Mononuclear cell (primary cell): ENCODE data around the gene SKOR1. TPM values are rescaled to one million over a fixed set of nuclear protein-coding genes. Genes with fewer than 3 reads are reported as not detected.

ENCODE experiments used
- H3K27me3 ChIP-seq: 2 replicates; pipeline ENCODE4 v1.6.0; 2011; ENCODE audit warnings: low read length, control low read depth; ENCODE audit not compliant: insufficient read depth
- H3K4me1 ChIP-seq: 2 replicates; pipeline ENCODE4 v1.5.1; 2011; ENCODE audit warnings: mild to moderate bottlenecking, low read length, control low read depth; ENCODE audit not compliant: insufficient read depth
- H3K4me3 ChIP-seq: 2 replicates; pipeline ENCODE4 v1.5.1; 2011; ENCODE audit warnings: mild to moderate bottlenecking, low read length, moderate library complexity
- H3K9me3 ChIP-seq: 2 replicates; pipeline ENCODE4 v1.5.1; 2011; ENCODE audit warnings: low read depth, mild to moderate bottlenecking, control low read depth, low read length
- total RNA-seq: library from RNA; depleted of rRNA; stranded (reverse); fragments of >200 nt; gene quantifications from one replicate; pipeline ENCODE4 v1.2.3, GENCODE V29; 2012

Gene SKOR1, protein sequence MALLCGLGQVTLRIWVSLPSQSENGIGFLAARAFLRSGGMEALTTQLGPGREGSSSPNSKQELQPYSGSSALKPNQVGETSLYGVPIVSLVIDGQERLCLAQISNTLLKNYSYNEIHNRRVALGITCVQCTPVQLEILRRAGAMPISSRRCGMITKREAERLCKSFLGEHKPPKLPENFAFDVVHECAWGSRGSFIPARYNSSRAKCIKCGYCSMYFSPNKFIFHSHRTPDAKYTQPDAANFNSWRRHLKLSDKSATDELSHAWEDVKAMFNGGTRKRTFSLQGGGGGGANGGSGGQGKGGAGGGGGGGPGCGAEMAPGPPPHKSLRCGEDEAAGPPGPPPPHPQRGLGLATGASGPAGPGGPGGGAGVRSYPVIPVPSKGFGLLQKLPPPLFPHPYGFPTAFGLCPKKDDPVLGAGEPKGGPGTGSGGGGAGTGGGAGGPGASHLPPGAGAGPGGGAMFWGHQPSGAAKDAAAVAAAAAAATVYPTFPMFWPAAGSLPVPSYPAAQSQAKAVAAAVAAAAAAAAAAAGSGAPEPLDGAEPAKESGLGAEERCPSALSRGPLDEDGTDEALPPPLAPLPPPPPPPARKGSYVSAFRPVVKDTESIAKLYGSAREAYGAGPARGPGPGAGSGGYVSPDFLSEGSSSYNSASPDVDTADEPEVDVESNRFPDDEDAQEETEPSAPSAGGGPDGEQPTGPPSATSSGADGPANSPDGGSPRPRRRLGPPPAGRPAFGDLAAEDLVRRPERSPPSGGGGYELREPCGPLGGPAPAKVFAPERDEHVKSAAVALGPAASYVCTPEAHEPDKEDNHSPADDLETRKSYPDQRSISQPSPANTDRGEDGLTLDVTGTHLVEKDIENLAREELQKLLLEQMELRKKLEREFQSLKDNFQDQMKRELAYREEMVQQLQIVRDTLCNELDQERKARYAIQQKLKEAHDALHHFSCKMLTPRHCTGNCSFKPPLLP
- 1.9 TPM for total RNA-seq

DNA sequence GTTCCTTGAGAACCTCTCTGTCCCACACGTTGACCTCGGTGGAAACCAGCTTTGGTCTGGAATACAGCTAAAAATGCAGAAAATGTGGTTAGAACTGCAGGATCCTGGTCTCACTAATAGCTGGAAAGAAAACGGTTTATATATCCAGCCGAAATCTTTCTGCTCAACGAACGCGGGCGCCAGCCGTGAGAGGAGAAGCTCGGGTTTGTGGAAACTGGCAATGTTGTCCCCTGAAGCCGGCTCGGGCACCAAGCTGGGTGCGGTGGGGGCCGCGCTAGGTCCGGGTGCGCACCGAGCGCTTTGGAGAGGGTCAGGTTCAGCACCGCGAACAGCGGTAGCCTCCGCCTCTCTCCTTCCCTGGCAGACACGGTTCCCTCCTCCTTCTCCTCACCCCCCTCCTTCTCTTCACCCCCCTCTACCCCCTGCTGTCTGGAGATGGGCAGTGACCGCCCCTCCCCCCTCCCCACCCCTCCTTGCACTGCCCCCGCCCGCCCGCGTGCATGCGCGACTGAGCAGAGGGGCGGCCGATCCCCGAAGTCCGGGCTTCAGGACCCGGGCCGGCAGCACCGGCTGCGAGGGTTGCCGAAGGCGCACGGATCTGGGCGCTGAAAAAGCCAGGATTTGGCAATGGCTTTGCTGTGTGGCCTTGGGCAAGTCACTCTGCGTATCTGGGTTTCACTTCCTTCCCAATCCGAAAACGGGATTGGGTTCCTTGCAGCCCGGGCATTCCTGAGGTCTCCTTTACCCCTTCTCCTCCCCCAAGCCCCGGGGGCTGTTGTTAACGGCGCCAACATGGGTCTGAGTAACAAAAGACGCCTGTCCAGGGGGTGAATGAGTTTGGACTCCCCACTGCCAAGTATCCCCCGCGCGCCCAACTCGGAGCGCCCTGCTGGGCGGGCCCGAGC, at the start of gene SKOR1:
SKOR1 (plus strand) TSS at position 534 of the 905 bp plus-strand sequence; CDS start at position 628, 94 bp downstream.
- Histone ChIP-seq H3K4me1 (peaks cover 71% of the 10 kb centered on the region), H3K27me3 (peaks cover 83% of the 10 kb centered on the region), H3K9me3 (no peaks in the 10 kb centered on the region), H3K4me3 (no peak within 1 kb of the TSS)

DNA sequence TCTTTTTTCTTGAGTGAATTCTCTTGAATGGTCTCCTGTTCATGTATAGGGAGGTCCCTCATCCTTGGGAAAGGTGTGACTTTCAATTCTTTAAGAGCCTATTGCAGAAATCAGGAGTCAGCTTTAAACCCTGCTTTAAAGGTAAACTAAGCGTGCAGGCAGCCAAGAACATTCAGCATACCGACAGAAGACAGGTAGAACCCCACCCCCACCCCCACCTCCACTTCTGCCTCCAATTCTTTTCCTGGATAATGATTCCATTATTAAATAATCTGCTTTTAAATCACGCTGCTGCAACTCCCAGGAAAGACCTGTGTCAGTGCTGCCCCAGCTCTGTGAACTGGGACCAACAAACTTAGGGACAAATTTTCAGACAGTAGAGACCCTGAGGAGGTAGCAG, 49.3 kb upstream of the SKOR1 start:
- H3K27me3 ChIP-seq, result no peaks in the 10 kb centered on the region
- H3K4me1 ChIP-seq, result peaks cover 12% of the 10 kb centered on the region
- no peak overlapping the region for H3K4me3 ChIP-seq
- no peaks in the 10 kb centered on the region for H3K9me3 ChIP-seq

DNA sequence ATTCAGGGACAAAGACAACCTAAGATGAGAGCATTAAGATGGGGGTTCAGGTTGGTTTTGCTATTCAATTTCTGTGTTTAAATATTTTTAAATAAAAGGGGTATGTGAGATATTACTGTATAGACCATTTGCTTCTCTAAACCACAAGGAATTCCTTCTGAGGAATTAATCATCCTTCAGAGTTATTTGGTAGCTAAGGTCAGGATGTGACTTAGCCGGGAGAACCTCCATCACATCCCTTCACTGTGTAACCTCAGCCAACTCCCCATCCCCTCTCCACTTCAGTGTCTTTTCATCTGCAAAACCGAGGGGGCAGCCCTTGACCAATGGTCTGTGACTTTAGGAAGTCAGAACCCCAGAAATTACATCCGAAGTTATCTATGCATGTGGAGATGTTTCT, 48.7 kb upstream of the SKOR1 start:
- H3K4me3 ChIP-seq, result no peak overlapping the region
- no peaks in the 10 kb centered on the region for H3K9me3 ChIP-seq
- peaks cover 12% of the 10 kb centered on the region for H3K4me1 ChIP-seq
- no peaks in the 10 kb centered on the region for H3K27me3 ChIP-seq

DNA sequence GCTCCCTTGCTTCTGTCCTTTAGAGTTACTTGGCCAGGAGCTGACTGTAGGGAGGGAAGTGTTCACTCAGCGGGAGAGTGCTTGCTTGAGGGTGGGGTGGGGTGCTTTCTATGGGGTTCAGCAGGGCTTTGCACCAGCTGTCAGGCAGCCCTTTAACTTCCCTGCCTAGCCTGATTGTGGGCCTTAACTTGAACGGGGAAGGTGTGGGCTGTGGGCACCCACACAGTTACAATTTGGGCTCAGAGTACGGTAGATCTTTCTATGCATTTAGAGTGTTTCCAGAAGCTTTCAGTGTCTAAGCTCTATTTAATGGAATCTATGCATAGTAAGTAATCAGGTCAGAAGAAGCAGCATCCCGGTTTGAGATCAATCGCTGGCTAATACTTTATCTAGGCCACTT, 48.2 kb upstream of the SKOR1 start:
- Histone ChIP-seq H3K4me1 (peaks cover 12% of the 10 kb centered on the region), H3K4me3 (no peak overlapping the region), H3K9me3 (no peaks in the 10 kb centered on the region), H3K27me3 (no peaks in the 10 kb centered on the region)

DNA sequence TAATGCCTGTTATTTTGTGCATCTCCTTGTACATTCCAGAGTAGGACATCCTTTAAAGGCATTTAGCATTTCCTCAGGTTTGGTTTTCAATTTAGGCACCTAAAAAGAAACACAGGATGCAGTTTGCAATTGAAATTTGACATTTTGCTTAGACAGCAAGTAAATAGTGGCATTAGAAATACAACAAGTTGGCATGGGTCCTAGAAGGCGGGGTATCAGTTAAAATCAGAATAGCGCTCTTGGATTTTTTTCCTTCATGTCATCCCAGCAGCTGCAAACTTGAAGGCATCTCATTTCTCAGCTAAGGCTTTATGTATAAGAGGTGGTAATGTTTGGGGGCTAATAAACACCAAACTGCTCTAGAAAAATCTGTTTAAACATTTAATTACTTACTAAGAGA, 47.5 kb upstream of the SKOR1 start:
- H3K4me1 ChIP-seq, result peaks cover 17% of the 10 kb centered on the region
- no peaks in the 10 kb centered on the region for H3K27me3 ChIP-seq
- no peaks in the 10 kb centered on the region for H3K9me3 ChIP-seq
- no peak overlapping the region for H3K4me3 ChIP-seq

DNA sequence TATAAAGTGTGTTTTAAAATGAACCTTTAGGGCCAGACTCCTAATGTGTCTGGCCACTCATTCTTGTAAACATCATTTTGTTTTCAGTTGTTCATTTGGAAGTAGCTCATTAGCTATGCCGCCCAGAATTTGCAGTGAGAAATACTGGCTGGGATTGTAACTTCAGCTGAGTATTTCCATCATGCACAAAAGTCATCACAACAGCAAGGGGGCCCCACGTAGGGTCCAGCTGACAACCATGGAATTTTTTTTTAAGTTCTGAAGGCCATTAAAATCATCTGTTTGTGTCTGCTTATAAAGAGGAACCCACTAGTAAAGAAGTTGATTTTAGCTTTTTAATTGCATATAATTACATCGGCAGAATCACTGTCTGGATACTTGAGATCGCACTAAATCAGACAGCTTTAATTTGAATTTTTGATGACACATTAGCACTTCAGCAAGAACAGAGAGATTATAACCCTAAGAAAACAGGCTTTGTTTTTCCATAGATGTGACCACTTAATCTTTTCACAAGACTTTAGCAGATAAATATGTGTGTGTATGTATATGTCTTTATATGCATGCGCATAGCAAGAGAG, 46.3 kb upstream of the SKOR1 start:
- Histone ChIP-seq H3K27me3 (no peaks in the 10 kb centered on the region), H3K9me3 (no peaks in the 10 kb centered on the region), H3K4me3 (no peak overlapping the region), H3K4me1 (peaks cover 27% of the 10 kb centered on the region)

DNA sequence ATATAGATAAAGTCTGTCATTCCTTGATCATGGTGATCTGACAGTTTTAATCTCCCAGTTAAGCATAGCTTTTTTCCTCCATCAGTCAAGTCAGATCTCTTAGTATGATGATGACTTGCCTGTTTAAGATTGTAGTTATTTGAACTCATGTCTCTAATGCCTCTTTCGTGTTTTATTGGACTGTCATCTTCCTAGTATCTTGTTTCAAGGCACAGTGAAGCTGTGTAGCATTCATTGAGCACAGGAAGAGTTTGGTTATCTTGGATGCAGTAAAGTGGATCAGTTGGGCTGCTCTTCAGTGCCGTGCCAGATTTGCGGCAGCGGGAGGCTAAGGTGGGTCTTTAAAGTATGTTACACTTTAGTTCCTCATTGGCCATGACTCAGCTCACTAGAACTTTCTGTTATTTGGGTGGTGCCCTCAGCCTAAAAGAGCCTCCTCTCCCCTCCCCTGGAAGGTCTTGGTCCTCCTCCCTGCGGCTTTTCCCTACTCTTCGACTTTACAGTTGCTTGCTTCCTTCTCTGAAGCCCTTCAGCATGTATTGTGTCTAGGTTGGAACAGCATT, 45.7 kb upstream of the SKOR1 start:
- H3K4me3 ChIP-seq, result no peak overlapping the region
- no peaks in the 10 kb centered on the region for H3K27me3 ChIP-seq
- no peaks in the 10 kb centered on the region for H3K9me3 ChIP-seq
- peaks cover 32% of the 10 kb centered on the region for H3K4me1 ChIP-seq

DNA sequence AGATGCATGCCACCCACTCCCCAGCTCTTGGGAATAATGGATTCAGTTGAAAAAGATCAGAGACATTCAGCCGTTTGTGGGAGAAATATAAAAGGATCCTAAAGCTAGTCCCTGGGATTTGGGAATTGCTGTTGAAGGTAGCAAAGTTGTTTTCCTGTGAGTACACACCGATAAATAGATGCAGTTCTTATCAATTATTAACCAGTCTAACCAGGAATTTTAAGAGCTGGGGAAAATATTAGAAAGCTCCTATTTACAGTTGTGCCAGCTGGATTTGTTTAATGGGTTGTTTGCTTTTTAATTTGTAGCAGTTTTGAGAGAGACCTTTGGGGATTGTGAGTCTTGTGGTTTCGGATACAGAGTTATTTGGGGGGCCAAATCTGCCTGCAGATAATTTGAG, 44.2 kb upstream of the SKOR1 start:
- Histone ChIP-seq H3K4me3 (no peak overlapping the region), H3K4me1 (peaks cover 44% of the 10 kb centered on the region), H3K27me3 (no peaks in the 10 kb centered on the region), H3K9me3 (no peaks in the 10 kb centered on the region)

DNA sequence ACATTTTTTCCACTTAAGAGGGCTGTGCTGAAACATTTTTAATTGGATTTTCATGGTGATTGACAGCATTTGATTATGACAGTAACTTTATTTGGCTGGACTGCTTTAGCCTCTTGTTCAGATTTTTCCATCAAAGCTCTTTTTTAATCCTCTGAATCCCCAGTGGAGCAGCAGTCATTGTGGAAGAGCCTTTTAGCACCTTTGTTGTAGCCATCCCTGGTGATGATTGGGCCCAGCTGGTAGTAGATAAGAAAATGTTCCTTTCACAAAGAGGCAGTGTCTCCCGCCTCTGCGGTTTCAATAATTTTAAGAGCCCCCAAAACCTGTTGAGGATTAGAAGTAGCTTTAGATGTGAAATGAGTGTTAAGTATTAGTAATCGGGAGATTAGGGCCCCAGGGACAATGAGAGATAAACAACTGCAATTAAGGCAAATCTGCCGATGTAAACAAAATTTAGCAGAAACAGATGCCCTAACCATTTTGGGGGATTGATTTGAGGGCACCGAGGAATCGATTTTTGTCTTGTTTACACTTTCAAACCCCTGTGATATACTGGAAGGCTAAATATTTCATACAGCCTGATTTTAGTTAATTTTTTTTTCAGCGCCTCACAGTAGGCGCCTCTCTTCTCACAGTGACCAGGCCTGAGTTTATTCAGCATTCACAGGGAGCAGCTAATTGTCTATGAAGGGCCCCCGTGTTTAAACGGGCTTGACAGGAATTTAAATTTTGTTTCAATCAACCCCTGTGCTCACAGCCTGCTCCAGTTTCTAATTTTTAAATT, 43.2 kb upstream of the SKOR1 start:
- Histone ChIP-seq H3K4me1 (peaks cover 44% of the 10 kb centered on the region), H3K9me3 (no peaks in the 10 kb centered on the region), H3K4me3 (no peak overlapping the region), H3K27me3 (no peaks in the 10 kb centered on the region)

DNA sequence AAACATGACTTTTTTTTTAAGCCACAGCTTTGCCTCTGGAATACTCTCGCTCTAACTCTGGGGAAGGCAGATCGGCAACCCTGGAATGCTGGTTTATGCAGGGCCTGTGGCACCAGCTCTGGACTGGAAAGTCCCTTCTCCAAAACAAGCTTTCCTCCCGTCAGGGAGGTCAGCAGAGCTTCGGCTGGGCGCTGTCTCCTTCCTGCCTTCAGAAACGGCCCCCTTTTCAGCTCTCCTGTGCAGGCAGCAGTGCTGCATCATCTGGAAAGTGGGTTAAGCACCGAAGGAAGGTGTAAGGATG, 42.7 kb upstream of the SKOR1 start:
- Histone ChIP-seq H3K4me1 (peaks cover 44% of the 10 kb centered on the region), H3K4me3 (no peak overlapping the region), H3K27me3 (no peaks in the 10 kb centered on the region), H3K9me3 (no peaks in the 10 kb centered on the region)

DNA sequence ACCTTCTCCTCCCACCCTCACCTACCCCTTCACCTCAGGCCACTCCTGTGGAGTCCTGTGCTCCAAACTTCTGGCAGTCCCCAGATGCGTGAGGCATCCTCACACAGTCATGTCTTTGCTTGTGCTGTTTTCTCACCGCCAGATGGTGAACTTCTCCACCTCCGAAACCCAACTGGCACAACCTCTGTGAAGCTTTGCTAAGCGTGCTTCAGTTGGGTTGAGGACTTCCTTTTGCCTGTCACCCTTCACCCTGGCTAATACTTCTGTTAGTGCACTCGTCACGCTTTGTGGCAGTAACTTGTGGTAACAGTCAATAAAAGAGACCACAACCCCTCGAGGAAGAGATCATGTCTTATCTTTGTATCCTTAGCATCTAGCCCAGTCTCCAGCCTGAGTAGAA, 42.0 kb upstream of the SKOR1 start:
- H3K9me3 ChIP-seq, result no peaks in the 10 kb centered on the region
- no peaks in the 10 kb centered on the region for H3K27me3 ChIP-seq
- H3K4me3 ChIP-seq, result no peak overlapping the region
- peaks cover 44% of the 10 kb centered on the region for H3K4me1 ChIP-seq

DNA sequence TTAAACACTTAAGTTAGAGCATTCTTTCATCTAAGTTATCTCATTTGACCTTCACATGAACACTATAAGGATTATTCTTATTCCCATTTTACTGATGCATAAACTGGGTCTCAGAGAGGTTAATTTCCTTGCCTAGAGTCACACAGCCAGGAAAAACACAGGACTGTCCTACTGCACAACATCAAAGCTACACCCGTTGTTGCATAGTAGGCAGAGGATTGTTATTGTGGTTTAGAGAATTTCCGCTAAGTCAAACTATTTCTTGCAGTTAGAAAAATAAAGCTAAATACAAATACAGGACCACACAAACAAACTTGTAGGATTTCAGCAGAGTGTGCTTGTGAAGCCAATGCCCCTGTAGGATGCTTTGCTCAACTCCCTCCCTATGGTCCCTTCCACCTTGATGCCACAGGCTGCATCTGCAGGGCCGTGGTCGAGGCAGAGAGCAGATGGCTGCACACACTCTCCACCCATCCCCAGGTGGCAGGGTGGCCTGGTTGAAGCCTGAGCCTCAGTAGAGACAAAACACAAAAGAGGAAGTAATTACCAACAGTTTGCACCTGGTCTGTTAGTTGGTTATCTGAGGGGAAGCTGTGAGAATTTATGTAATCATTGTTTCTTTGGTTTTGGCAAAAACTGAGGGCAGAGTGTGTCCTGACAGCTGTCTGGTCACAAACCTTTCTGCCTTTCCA, 41.1 kb upstream of the SKOR1 start:
- no peaks in the 10 kb centered on the region for H3K27me3 ChIP-seq
- H3K4me1 ChIP-seq, result peaks cover 43% of the 10 kb centered on the region
- H3K9me3 ChIP-seq, result no peaks in the 10 kb centered on the region
- H3K4me3 ChIP-seq, result no peak overlapping the region

DNA sequence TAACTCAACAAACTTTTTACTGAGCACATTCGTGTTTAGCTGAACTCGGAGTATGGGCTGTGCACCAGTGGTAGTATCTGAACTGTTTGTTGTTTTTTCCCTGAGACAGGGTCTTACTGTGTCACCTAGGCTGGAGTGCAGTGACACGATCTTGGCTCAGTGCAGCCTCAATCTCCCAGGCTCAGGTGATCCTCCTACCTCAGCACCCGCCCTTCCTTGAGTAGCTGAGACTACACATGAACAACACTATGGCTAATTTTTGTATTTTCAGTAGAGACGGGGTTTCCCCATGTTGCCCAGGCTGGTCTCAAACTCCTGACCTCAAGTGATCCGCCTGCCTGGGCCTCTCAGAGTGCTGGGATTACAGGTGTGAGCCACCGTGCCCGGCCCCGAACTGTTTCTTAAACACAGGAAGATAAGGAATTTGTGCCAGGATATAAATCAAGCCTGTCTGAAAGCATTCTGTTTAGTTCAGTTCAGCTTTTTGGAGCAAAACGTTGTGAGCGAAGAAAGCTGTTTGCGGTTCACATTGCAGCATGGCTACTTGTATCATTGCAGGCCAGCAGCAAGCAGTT, 40.4 kb upstream of the SKOR1 start:
- Histone ChIP-seq H3K4me3 (no peak overlapping the region), H3K27me3 (no peaks in the 10 kb centered on the region), H3K9me3 (no peaks in the 10 kb centered on the region)

More for the DNA sequence above, 40.4 kb upstream of the SKOR1 start:
- peaks cover 36% of the 10 kb centered on the region for H3K4me1 ChIP-seq
